ENCODE data around the gene CTF1. TPM values are rescaled to one million over a fixed set of nuclear protein-coding genes. Genes with fewer than 3 reads are reported as not detected.

CTF1 gene
- total RNA-seq, 5 donors from 2014 or later (not counting 1 experiment from before 2014, with no cell fraction given) = 0.38 to 0.47 (median 0.39) TPM; not detected in 2

DNA sequence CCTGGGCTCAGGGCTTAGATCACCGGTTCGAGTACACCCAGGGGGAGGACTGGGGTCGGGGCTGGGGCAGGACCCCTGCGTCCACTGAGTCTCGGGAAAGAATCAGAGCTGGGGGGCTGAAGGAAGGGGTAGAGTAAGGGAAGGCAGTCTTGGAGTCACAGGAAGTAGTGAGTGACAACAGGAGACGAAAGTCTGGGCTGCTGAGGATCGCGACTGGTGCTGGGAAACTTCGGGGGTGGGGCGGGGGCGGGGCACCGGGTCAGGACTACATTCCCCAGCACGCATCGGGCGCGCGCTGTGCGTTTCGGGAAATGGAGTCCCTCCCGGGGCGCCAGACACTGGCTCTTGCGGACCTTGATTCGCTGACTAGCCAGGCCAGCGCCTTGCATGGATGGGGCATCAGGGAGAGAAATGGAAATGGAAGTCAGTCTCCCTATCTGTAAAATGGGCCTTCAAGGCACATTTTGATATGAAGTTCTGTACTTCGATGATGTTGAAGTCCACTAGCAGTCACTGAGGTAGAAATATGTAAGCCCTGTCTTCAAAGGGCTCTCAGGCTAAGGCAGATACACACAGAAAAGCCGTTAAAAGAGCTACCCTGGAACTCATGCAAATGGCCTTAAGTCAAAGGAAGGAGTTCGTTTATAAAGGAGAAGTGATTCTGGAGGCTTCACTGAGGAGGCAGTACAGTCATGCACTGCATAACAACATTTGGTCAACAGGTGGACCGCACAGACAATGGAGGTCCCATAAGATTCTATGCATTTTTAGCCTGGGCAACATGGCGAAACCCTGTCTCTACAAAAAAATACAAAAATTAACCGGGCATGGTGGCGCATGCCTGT is 697 bp downstream of the CTF1 start:
- Mint-ChIP-seq H3K27ac (peak overlapping the region; percentile 76 to 86), H3K9me3 (no peaks in the 10 kb centered on the region), H3K36me3 (no peaks in the 10 kb centered on the region), H3K4me1 (peaks cover 41 to 48% (median 48%) of the 10 kb centered on the region in 3 donors), H3K27me3 (no peaks in the 10 kb centered on the region), H3K4me3 (peak overlapping the region; percentile 53 to 75 (median 64))
- Histone ChIP-seq H3K9me3 (no peaks in the 10 kb centered on the region), H3K4me3 (ENCODE audit: control insufficient read depth in 1 of 2, extremely low read depth in 1 of 2, low read length in 1 of 2) (peak overlapping the region in 1 of 2 donors; percentile 14), H3K4me1 (ENCODE audit: control insufficient read depth in 1 of 2, extremely low read depth in 1 of 2, insufficient read depth in 2 of 2, low read length in 2 of 2) (peaks cover 17 to 57% of the 10 kb centered on the region in 2 experiments), H3K27me3 (replicated peaks in 1 of 2; ENCODE audit: control insufficient read depth in 2 of 2, extremely low read depth in 1 of 2, insufficient read depth in 2 of 2, low read length in 1 of 2) (no peaks in the 10 kb centered on the region), H3K36me3 (ENCODE audit: control insufficient read depth in 2 of 2, extremely low read depth in 1 of 2, insufficient read depth in 1 of 2, low read length in 1 of 2) (peaks cover 0 to 2% of the 10 kb centered on the region in 2 donors), H3K27ac (ENCODE audit: low read length) (peak overlapping the region; percentile 57)
- POLR2A ChIA-PET = no interaction called here
- WGBS (ENCODE audit: insufficient coverage) = 16% methylated on average over 27 of the region's 31 CpGs
- CTCF ChIA-PET = interaction anchor here in 1 of 2 donors (0.6 to 0.7 kb wide), 2 partner anchors 31 to 53 kb away, joined by 3 read pairs; no protein-coding TSS in a partner anchor
- peak; percentile 48 to 87 (median 67) for DNase-seq
- ATAC-seq (replicated peaks in 1 of 4) = peak; percentile 60 to 76 (median 62)

- CTCF ChIA-PET = interaction anchor here in 1 of 2 donors (0.6 to 3.0 kb wide), 2 partner anchors 55 to 897 kb away, joined by 4 to 33 read pairs; no protein-coding TSS in a partner anchor
- ATAC-seq (replicated peaks in 1 of 4) = no peak
- DNase-seq = no peak
- no peaks in the 10 kb centered on the region for H3K36me3 Mint-ChIP-seq
- H3K4me3 ChIP-seq (ENCODE audit: control insufficient read depth in 1 of 2, extremely low read depth in 1 of 2, low read length in 1 of 2) = no peak overlapping the region
- no peak overlapping the region for H3K27ac ChIP-seq (ENCODE audit: low read length)
- no peaks in the 10 kb centered on the region for H3K27me3 ChIP-seq (replicated peaks in 1 of 2; ENCODE audit: control insufficient read depth in 2 of 2, extremely low read depth in 1 of 2, insufficient read depth in 2 of 2, low read length in 1 of 2)
- H3K9me3 ChIP-seq = no peaks in the 10 kb centered on the region
- POLR2A ChIA-PET = no interaction called here
- peak overlapping the region in 1 of 3 donors; percentile 9 for H3K4me3 Mint-ChIP-seq
- H3K4me1 Mint-ChIP-seq = peaks cover 39 to 48% (median 44%) of the 10 kb centered on the region in 3 donors
- no peaks in the 10 kb centered on the region for H3K27me3 Mint-ChIP-seq
- H3K4me1 ChIP-seq (ENCODE audit: control insufficient read depth in 1 of 2, extremely low read depth in 1 of 2, insufficient read depth in 2 of 2, low read length in 2 of 2) = peaks cover 22 to 61% of the 10 kb centered on the region in 2 experiments
- H3K27ac Mint-ChIP-seq = no peak overlapping the region
- H3K9me3 Mint-ChIP-seq = no peaks in the 10 kb centered on the region
- H3K36me3 ChIP-seq (ENCODE audit: control insufficient read depth in 2 of 2, extremely low read depth in 1 of 2, insufficient read depth in 1 of 2, low read length in 1 of 2) = no peaks in the 10 kb centered on the region
- 43% methylated on average over 2 of the region's 2 CpGs for WGBS (ENCODE audit: insufficient coverage)
Observed at GRCh38 chr16:30899794-30900193, 3.4 kb downstream of the CTF1 start.

GRCh38 chr16:30900588-30900987 is 4.2 kb downstream of the CTF1 start:
- Mint-ChIP-seq H3K4me3 (peak overlapping the region in 1 of 3 donors; percentile 64), H3K4me1 (peaks cover 37 to 42% (median 39%) of the 10 kb centered on the region in 3 donors), H3K27ac (peak overlapping the region in 1 of 2 donors; percentile 89), H3K9me3 (no peaks in the 10 kb centered on the region), H3K36me3 (no peaks in the 10 kb centered on the region), H3K27me3 (no peaks in the 10 kb centered on the region)
- ChIA-PET POLR2A (interaction anchor here in 1 of 2 donors (0.6 kb wide), 1 partner anchor 223 kb away, joined by 5 read pairs; no protein-coding TSS in a partner anchor), CTCF (interaction anchor here (0.6 to 3.0 kb wide), 5 partner anchors 9 to 898 kb away, joined by 3 to 33 read pairs (median 4); no protein-coding TSS in a partner anchor)
- Histone ChIP-seq H3K9me3 (no peaks in the 10 kb centered on the region), H3K36me3 (ENCODE audit: control insufficient read depth in 2 of 2, extremely low read depth in 1 of 2, insufficient read depth in 1 of 2, low read length in 1 of 2) (no peaks in the 10 kb centered on the region), H3K4me1 (ENCODE audit: control insufficient read depth in 1 of 2, extremely low read depth in 1 of 2, insufficient read depth in 2 of 2, low read length in 2 of 2) (peaks cover 22 to 61% of the 10 kb centered on the region in 2 experiments), H3K27me3 (replicated peaks in 1 of 2; ENCODE audit: control insufficient read depth in 2 of 2, extremely low read depth in 1 of 2, insufficient read depth in 2 of 2, low read length in 1 of 2) (no peaks in the 10 kb centered on the region), H3K27ac (ENCODE audit: low read length) (no peak overlapping the region), H3K4me3 (ENCODE audit: control insufficient read depth in 1 of 2, extremely low read depth in 1 of 2, low read length in 1 of 2) (no peak overlapping the region)
- DNase-seq = no peak
- ATAC-seq (replicated peaks in 1 of 4) = no peak
- 100% methylated on average over 1 of the region's 5 CpGs for WGBS (ENCODE audit: insufficient coverage)

DNA sequence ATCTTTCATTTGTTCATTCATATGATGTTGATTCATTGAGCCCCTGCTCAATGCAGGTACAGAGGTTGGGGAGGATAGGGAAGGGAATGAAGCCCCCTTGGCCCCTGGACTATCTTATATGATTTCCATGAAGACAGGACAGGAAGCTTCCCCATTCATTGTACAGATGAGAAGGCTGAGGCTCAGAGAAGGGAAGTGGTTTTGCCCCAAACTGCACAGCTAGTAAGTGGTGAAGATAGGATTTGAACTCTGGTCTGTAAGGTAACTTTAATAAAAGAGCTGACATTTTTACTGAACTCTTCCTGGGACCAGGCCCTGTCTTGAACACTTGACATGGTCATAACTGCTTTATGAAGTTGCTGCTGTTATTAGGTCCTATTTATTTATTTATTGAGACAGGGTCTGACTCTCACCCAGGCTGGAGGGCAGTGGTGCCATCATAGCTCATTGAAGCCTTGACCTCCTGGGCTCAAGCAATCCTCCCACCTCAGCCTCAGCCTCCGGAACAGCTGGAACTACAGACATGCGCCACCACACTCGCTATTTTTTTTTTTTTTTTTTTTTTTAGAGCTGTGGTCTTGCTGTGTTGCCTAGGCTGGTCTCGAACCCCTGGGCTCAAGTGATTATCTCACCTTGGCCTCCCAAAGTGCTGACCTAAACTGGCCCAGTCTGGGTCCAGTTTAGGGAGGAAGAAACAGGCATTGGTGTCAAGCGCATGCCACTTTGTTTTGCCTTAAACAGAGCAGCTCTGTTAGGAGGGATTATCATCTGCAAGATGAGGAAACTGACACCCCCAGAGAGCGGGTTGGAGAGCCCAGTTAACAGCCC is 5.0 kb downstream of the CTF1 start:
- Mint-ChIP-seq H3K27me3 (no peaks in the 10 kb centered on the region), H3K4me3 (peak overlapping the region; percentile 64 to 72 (median 72)), H3K9me3 (no peaks in the 10 kb centered on the region), H3K36me3 (no peaks in the 10 kb centered on the region), H3K4me1 (peaks cover 30 to 35% (median 35%) of the 10 kb centered on the region in 3 donors), H3K27ac (peak overlapping the region; percentile 71 to 89)
- ChIA-PET CTCF (interaction anchor here (0.6 to 3.0 kb wide), 10 partner anchors 8 to 805 kb away, joined by 3 to 33 read pairs (median 6); partner anchors contain the start of gene YPEL3 (in 1 of the 2)), POLR2A (interaction anchor here in 1 of 2 donors (0.6 kb wide), 1 partner anchor 132 kb away, joined by 3 read pairs; the partner anchor contains the start of gene STX4)
- Histone ChIP-seq H3K36me3 (ENCODE audit: control insufficient read depth in 2 of 2, extremely low read depth in 1 of 2, insufficient read depth in 1 of 2, low read length in 1 of 2) (no peaks in the 10 kb centered on the region), H3K27ac (ENCODE audit: low read length) (peak overlapping the region; percentile 16), H3K4me1 (ENCODE audit: control insufficient read depth in 1 of 2, extremely low read depth in 1 of 2, insufficient read depth in 2 of 2, low read length in 2 of 2) (peaks cover 20 to 52% of the 10 kb centered on the region in 2 experiments), H3K9me3 (no peaks in the 10 kb centered on the region), H3K27me3 (replicated peaks in 1 of 2; ENCODE audit: control insufficient read depth in 2 of 2, extremely low read depth in 1 of 2, insufficient read depth in 2 of 2, low read length in 1 of 2) (no peaks in the 10 kb centered on the region), H3K4me3 (ENCODE audit: control insufficient read depth in 1 of 2, extremely low read depth in 1 of 2, low read length in 1 of 2) (peak overlapping the region; percentile 48 to 64)
- WGBS (ENCODE audit: insufficient coverage) = 21% methylated on average over 2 of the region's 6 CpGs
- ATAC-seq (replicated peaks in 1 of 4) = no peak
- peak in 2 of 35 experiments; percentile 17 to 28 for DNase-seq

GRCh38 chr16:30902029-30902972 is 5.9 kb downstream of the CTF1 start:
- ChIA-PET CTCF (interaction anchor here (0.7 to 3.0 kb wide), 7 partner anchors 7 to 806 kb away, joined by 3 to 33 read pairs (median 6); partner anchors contain the start of gene YPEL3 (in 1 of the 2)), POLR2A (interaction anchor here in 1 of 2 donors (0.6 kb wide), 1 partner anchor 131 kb away, joined by 3 read pairs; the partner anchor contains the start of gene STX4)
- H3K27me3 ChIP-seq (replicated peaks in 1 of 2; ENCODE audit: control insufficient read depth in 2 of 2, extremely low read depth in 1 of 2, insufficient read depth in 2 of 2, low read length in 1 of 2) = no peaks in the 10 kb centered on the region
- DNase-seq = peak in 26 of 35 experiments; percentile 28 to 74 (median 44)
- WGBS (ENCODE audit: insufficient coverage) = 7% methylated on average over 94 of the region's 99 CpGs
- H3K4me1 ChIP-seq (ENCODE audit: control insufficient read depth in 1 of 2, extremely low read depth in 1 of 2, insufficient read depth in 2 of 2, low read length in 2 of 2) = peaks cover 18 to 46% of the 10 kb centered on the region in 2 experiments
- H3K36me3 ChIP-seq (ENCODE audit: control insufficient read depth in 2 of 2, extremely low read depth in 1 of 2, insufficient read depth in 1 of 2, low read length in 1 of 2) = no peaks in the 10 kb centered on the region
- H3K4me1 Mint-ChIP-seq = peaks cover 26 to 30% (median 30%) of the 10 kb centered on the region in 3 donors
- peak overlapping the region; percentile 55 to 64 for H3K4me3 ChIP-seq (ENCODE audit: control insufficient read depth in 1 of 2, extremely low read depth in 1 of 2, low read length in 1 of 2)
- no peaks in the 10 kb centered on the region for H3K27me3 Mint-ChIP-seq
- peak overlapping the region; percentile 96 to 98 for H3K27ac Mint-ChIP-seq
- peak; percentile 88 to 90 (median 88) for ATAC-seq (replicated peaks in 1 of 4)
- H3K36me3 Mint-ChIP-seq = no peaks in the 10 kb centered on the region
- peak overlapping the region; percentile 78 for H3K27ac ChIP-seq (ENCODE audit: low read length)
- no peaks in the 10 kb centered on the region for H3K9me3 Mint-ChIP-seq
- H3K4me3 Mint-ChIP-seq = peak overlapping the region; percentile 87 to 95 (median 95)
- no peaks in the 10 kb centered on the region for H3K9me3 ChIP-seq

Measured in T-cell (primary cell).